LNCaP clone FGC (cell line): ENCODE results near the gene CDK6.

ENCODE experiments used
- DNase-seq: peaks from one replicate; pipeline ENCODE4 v3.0.0-alpha.2; 2011; ENCODE audit warnings: low read depth
- H3K4me3 ChIP-seq: 2 replicates; pipeline ENCODE4 v1.5.1; 2011; ENCODE audit warnings: mild to moderate bottlenecking, low read depth, low read length, control low read depth
- CTCF ChIP-seq: IDR thresholded peaks from 2 replicates; pipeline ENCODE4 v1.5.1; 2012; ENCODE audit warnings: mild to moderate bottlenecking; ENCODE audit not compliant: control insufficient read depth, insufficient read depth; ENCODE audit errors: extremely low read depth

CDK6 gene

GRCh38 chr7:92634924-92635519, 201.4 kb downstream of the CDK6 start:
- DNase-seq = no peak
- TF ChIP-seq CTCF = no peak
- no peak overlapping the region for H3K4me3 ChIP-seq

- H3K4me3 ChIP-seq = no peak overlapping the region
- TF ChIP-seq CTCF = no peak
- DNase-seq = no peak
These were observed 202.2 kb downstream of the CDK6 start for GRCh38 chr7:92634205-92634604.

- DNase-seq = no peak
- no peak overlapping the region for H3K4me3 ChIP-seq
- no peak for TF ChIP-seq CTCF
These were observed 203.0 kb downstream of the CDK6 start for GRCh38 chr7:92633211-92633906.

GRCh38 chr7:92632791-92633190, 203.6 kb downstream of the CDK6 start:
- TF ChIP-seq CTCF = no peak
- H3K4me3 ChIP-seq = no peak overlapping the region
- DNase-seq = no peak

GRCh38 chr7:92631850-92632487, 204.4 kb downstream of the CDK6 start:
- TF ChIP-seq CTCF = no peak
- H3K4me3 ChIP-seq = no peak overlapping the region
- no peak for DNase-seq

GRCh38 chr7:92631067-92631849, 205.1 kb downstream of the CDK6 start:
- no peak for DNase-seq
- no peak for TF ChIP-seq CTCF
- H3K4me3 ChIP-seq = no peak overlapping the region
